GM23338 (cell line): ENCODE data around the gene INTS3. TPM values are rescaled to one million over a fixed set of nuclear protein-coding genes. Genes with fewer than 3 reads are reported as not detected.

Source experiments
- CTCF ChIP-seq, 2 experiments: fragments of 200-600 bp in 1 of 2; sonication (generic) in 1 of 2; conservative IDR thresholded peaks; 2 replicates each; pipeline versions ENCODE4 v1.5.1 to v1.6.1; 2016 to 2017; ENCODE audit warnings: antibody characterized with exemption in 2 of 2, low read depth in 2 of 2, mild to moderate bottlenecking in 2 of 2, moderate library complexity in 1 of 2
- NANOG ChIP-seq: IDR thresholded peaks from 2 replicates; pipeline ENCODE4 v1.6.1; 2016; ENCODE audit warnings: antibody characterized with exemption, borderline replicate concordance
- REST ChIP-seq: IDR thresholded peaks from one replicate; pipeline ENCODE4 v1.6.1; 2018; ENCODE audit warnings: antibody characterized with exemption; ENCODE audit not compliant: unreplicated experiment
- ZNF331 ChIP-seq: fragments of 250-450 bp; sonication (Bioruptor Pico); IDR thresholded peaks from 2 replicates; pipeline ENCODE4 v1.5.0; 2020; ENCODE audit warnings: low read depth, mild to moderate bottlenecking, moderate library complexity
- ZNF462 ChIP-seq: fragments of 250-450 bp; sonication (Bioruptor Pico); IDR thresholded peaks from 2 replicates; pipeline ENCODE4 v1.5.0; 2020; ENCODE audit warnings: mild to moderate bottlenecking, moderate library complexity
- polyA plus RNA-seq: library from polyadenylated mRNA; unstranded; fragments of >200 nt; fragmentation: Nextera tagmentation; extraction: Ambion mirVana; gene quantifications from 2 replicates; pipeline ENCODE4 v1.2.1, GENCODE V29; 2016
- total RNA-seq: library from RNA; depleted of rRNA; stranded (reverse); fragments of >200 nt; shearing (Covaris generic); gene quantifications from 2 replicates; pipeline ENCODE4 v1.2.3, GENCODE V29; 2014

INTS3 gene
- total and polyA plus RNA-seq, 2 experiments from 2014 or later = 22.7 to 51.3 TPM

- TF ChIP-seq ZNF462 (CRISPR knock-in tag) = no peak
- TF ChIP-seq CTCF (conservative IDR thresholded peaks at IDR 0.05; ENCODE audit: low read depth in 2 of 2) = 0 out of 4 replicates have a peak, but pooled peaks of 1 of the 2 experiments have one; percentile 6
- no peak for TF ChIP-seq ZNF331
- no peak for TF ChIP-seq NANOG
- TF ChIP-seq REST = no peak
Measured at GRCh38 chr1:153775458-153776327, 47.8 kb downstream of the INTS3 start (continued).
